ENCODE measurements around the gene WDR74.

GRCh38 chr11:62882788-62883501 is 43.6 kb upstream of the WDR74 start:
- no peak for TF ChIP-seq CTCF (IDR thresholded peaks at IDR 0.05)
- no peak for TF ChIP-seq EZH2 (IDR thresholded peaks at IDR 0.05; ENCODE audit: borderline replicate concordance, insufficient read depth, low read depth, low read length, poor library complexity, severe bottlenecking)
